NOMO-1 treated with DMSO at 0.1 percent for 48 hours (cell line): ENCODE results near the gene TMEM185A.
"Not testable (repeated sequence)": the region's sequence is repeated elsewhere in the genome, so short reads cannot be mapped to it uniquely, and the experiment has no call there.

Experiments used
- DNase-seq: peaks from one replicate; lab custom pipeline; 2025; ENCODE audit not compliant: unreplicated experiment; lab: John Stamatoyannopoulos, UW

TMEM185A gene

GRCh38 chrX:149628280-149628679 is 3.3 kb downstream of the TMEM185A start:
- no peak for DNase-seq

- DNase-seq, result not testable (repeated sequence)
Observed at GRCh38 chrX:149626829-149627228, 4.8 kb downstream of the TMEM185A start.

- DNase-seq, result not testable (repeated sequence)
Observed at GRCh38 chrX:149619662-149620061, 11.9 kb downstream of the TMEM185A start.

GRCh38 chrX:149618871-149619270 is 12.7 kb downstream of the TMEM185A start:
- no peak for DNase-seq

- no peak for DNase-seq
Observed at GRCh38 chrX:149611623-149612175, 19.9 kb downstream of the TMEM185A start.

GRCh38 chrX:149610511-149610910 is 21.1 kb downstream of the TMEM185A start:
- DNase-seq, result no peak

- no peak for DNase-seq
Observed at GRCh38 chrX:149607699-149608098, 23.9 kb downstream of the TMEM185A start.

GRCh38 chrX:149605248-149605885 is 26.2 kb downstream of the TMEM185A start:
- DNase-seq, result not testable (repeated sequence)

GRCh38 chrX:149598603-149599002 is 33.0 kb downstream of the TMEM185A start:
- not testable (repeated sequence) for DNase-seq

GRCh38 chrX:149595943-149596342 is 35.6 kb downstream of the TMEM185A start:
- DNase-seq, result not testable (repeated sequence)

GRCh38 chrX:149595214-149595613 is 36.4 kb downstream of the TMEM185A start, which contains the start of gene HSFX2:
Gene HSFX2, minus strand, starts transcription at chrX:149595314. Its CDS starts 614 bp downstream, at chrX:149594700.
- not testable (repeated sequence) for DNase-seq

- DNase-seq, result not testable (repeated sequence)
Observed at GRCh38 chrX:149590993-149591392, 40.6 kb downstream of the TMEM185A start.

GRCh38 chrX:149587359-149587758 is 44.2 kb downstream of the TMEM185A start, which contains the start of gene MAGEA9B:
Gene MAGEA9B, minus strand, starts transcription at chrX:149587459. Its CDS starts 4,280 bp downstream, at chrX:149583179.
- not testable (repeated sequence) for DNase-seq

- not testable (repeated sequence) for DNase-seq
Observed at GRCh38 chrX:149585631-149586030, 46.0 kb downstream of the TMEM185A start.

- not testable (repeated sequence) for DNase-seq
Observed at GRCh38 chrX:149573456-149573855, 58.1 kb downstream of the TMEM185A start.

GRCh38 chrX:149572743-149573142 is 58.8 kb downstream of the TMEM185A start:
- DNase-seq, result no peak

GRCh38 chrX:149571770-149572169 is 59.8 kb downstream of the TMEM185A start:
- no peak for DNase-seq

- DNase-seq, result no peak
Observed at GRCh38 chrX:149570668-149571067, 60.9 kb downstream of the TMEM185A start.

GRCh38 chrX:149569770-149570169 is 61.8 kb downstream of the TMEM185A start:
- DNase-seq, result no peak

GRCh38 chrX:149568701-149569296 is 62.8 kb downstream of the TMEM185A start:
- no peak for DNase-seq

GRCh38 chrX:149567621-149568417 is 63.8 kb downstream of the TMEM185A start:
- DNase-seq, result no peak
